ENCODE results near the gene NOVA1. TPM values are rescaled to one million over a fixed set of nuclear protein-coding genes. Genes with fewer than 3 reads are reported as not detected.
"Not testable (repeated sequence)": the region's sequence is repeated elsewhere in the genome, so short reads cannot be mapped to it uniquely, and the experiment has no call there.

Gene NOVA1, protein sequence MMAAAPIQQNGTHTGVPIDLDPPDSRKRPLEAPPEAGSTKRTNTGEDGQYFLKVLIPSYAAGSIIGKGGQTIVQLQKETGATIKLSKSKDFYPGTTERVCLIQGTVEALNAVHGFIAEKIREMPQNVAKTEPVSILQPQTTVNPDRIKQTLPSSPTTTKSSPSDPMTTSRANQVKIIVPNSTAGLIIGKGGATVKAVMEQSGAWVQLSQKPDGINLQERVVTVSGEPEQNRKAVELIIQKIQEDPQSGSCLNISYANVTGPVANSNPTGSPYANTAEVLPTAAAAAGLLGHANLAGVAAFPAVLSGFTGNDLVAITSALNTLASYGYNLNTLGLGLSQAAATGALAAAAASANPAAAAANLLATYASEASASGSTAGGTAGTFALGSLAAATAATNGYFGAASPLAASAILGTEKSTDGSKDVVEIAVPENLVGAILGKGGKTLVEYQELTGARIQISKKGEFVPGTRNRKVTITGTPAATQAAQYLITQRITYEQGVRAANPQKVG
- total RNA-seq: under 1 TPM; 0.11 to 0.19 TPM

DNA sequence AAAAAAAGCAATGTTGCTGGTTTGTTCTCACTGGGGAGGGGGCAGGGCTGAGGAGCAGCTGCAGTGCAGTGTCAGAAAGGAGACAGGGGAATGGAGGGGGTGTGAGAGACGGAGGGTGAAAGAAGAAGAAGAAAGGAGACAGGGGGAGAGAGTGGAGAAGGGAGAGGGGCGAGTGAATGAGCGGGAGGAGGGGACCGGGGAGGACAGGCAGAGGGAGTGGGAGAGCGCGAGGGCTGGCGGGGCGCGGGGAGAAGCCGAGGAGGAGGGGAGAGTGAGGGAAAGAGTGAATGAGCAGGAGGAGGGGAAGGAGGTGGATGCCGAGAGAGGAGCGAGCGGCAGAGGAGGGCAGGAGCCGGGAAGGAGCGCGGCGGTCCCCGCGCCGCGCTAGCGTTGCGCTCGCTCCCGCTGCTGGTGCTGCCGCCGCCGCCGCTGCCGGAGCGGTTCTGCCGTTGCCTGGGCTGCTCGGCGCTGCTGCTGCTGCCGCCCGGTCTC lies at the start of gene NOVA1:
NOVA1 (minus strand) TSS at position 445 of the 492 bp plus-strand sequence. CDS start 597 bp downstream, outside the sequence.
- CTCF ChIA-PET: no interaction called here
- POLR2A ChIA-PET: no interaction called here

DNA sequence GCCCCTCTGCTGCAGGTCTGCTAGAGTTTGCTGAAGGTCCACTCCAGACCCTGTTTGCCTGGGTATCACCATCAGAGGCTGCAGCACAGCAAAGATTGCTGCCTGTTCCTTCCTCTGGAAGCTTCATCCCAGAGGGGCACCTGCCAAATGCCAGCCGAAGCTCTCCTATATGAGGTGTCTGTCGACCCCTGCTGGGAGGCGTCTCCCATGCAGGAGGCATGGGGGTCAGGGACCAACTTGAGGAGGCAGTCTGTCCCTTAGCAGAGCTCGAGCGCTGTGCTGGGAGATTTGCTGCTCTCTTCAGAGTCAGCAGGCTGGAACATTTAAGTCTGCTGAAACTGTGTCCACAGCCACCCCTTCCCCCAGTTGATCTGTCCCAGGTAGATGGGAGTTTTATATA lies 47.2 kb upstream of the NOVA1 start:
- POLR2A ChIA-PET, CTCF ChIA-PET: not testable (repeated sequence)

DNA sequence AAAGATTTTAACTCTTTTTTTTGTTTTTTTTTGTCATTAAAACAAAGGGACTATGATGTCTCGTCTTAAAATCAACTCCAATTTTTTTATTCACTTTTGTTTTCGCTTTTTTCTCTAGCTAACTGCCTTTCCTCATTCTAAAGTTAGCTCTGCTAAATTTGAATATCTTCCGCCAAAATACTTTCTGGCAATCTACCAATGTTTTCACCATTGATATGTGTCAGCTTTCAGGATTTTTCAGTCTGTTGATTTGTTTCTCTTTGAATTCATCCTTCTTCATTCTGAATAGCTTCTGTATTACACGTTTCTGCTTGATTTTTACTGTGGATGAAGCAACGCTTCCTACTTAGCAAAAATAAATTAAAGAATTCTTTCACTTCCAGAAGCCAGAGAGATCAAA lies 38.7 kb upstream of the NOVA1 start:
- POLR2A ChIA-PET: no interaction called here
- CTCF ChIA-PET: interaction anchor here (0.8 kb wide), 1 partner anchor 29 kb away, joined by 3 read pairs; no protein-coding TSS in a partner anchor

DNA sequence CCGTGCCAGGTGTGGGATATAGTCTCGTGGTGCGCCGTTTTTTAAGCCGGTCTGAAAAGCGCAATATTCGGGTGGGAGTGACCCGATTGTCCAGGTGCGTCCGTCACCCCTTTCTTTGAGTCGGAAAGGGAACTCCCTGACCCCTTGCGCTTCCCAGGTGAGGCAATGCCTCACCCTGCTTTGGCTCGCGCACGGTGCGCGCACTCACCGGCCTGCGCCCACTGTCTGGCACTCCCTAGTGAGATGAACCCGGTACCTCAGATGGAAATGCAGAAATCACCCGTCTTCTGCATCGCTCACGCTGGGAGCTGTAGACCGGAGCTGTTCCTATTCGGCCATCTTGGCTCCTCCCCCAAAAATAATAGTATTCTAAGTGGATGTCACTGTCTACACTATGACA lies 37.1 kb upstream of the NOVA1 start:
- CTCF ChIA-PET, POLR2A ChIA-PET: not testable (repeated sequence)

DNA sequence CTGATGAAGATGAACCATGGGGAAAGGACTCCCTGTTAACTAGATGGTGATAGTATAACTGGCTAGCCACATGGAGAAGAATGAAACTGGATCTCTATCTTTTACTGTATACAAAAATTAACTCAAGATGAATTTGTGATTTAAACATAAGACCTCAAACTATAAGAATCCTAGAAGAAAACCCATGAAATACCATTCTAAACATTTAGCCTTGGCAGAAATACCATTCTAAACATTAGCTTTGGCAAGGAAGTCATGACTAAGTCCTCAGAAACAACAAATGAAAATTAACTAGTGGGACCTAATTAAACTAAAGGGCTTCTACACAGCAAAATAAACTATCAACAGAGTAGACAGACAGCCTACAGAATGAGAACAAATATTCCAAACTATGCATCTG lies 28.4 kb upstream of the NOVA1 start:
- ChIA-PET POLR2A (no interaction called here), CTCF (no interaction called here)

DNA sequence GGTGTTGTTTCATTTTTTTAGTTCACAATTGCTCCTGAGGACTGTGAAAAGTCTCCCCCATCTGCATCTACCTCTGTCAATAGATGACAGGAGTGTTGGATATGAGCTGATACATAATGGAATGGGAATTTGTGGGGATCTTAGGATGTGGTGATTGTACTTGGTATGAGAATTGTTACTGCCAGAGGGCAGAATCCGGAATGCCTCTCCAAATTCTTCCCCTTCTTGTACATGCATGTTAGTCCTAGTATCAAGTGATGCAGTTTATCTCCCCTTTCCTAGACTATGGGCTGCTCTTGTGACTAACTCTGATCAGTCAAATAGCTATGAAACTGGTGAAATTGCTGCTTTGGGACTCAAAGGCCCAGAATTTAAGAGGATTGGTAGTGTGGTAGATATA lies 24.8 kb upstream of the NOVA1 start:
- POLR2A ChIA-PET: no interaction called here
- CTCF ChIA-PET: no interaction called here

DNA sequence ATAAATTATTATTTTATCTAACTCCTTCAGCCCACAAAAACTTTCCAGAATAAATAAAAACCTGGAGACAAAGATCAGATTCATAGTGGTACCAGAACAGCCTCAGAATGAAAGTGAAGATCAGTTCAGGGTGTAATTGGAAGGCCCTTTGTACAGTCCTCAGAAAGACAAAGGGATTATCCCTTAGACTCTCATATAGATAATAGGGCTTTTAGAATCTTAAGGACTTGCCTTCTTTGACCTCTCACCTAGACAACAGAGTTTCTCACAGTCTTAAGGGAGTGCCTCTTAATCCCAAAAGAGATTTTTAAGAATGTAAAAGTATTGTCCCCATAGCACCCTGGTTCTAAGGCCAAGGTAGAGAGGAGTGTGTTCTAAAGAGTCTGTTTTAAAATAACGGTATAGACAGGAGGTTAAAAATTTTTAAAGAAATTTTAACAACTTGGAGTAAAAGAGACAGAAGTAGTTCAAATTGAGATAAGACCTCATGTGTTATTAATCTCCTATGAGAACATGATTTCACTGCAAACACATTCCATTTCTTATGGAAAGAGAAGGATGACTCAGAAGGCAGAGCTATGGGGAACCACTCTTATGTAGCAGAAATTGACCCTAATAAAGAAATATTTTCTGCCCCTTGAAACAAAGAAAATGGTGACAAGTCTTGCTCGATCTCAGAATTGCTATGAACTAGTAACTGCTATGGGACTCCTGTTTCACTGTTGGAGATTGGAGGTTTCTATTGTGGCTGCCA lies 24.2 kb upstream of the NOVA1 start:
- ChIA-PET CTCF (no interaction called here), POLR2A (no interaction called here)

DNA sequence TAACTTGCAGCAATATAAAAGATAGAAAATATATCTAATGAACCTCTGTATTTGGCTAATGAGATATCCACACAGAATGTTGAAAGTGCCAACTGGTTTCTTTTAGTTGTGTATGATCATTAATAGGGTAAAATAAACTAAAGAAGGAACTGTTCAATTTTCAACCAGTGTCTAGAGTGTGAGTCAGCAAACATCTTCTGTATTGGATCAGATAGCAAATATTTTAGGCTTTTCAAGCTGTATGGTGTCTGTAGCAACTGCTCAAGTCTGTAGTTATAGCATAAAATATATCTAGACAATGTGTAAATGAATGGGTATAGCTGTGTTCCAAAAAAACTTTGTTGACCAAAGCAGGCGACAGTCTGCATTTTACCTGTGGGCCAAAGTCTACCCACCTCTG lies 23.5 kb upstream of the NOVA1 start:
- POLR2A ChIA-PET: no interaction called here
- CTCF ChIA-PET: no interaction called here

DNA sequence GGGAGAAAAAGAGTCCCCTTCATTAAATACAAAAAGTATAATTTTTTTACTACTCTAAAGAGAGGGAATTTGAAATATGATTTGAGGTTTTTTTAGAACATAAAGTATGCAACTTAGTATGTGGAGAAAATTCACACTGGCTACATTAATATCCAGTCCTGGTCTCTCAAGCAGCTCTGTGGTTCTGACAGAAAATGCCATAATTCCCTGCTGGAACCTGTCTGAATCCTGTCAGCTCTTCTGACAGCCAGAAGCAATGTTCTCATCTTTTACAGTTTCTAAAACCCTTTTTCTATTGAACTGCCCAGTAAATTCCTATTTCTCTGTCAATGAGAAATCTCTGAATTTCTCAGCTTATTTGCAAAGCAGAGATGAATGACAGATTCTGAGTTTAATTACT lies 13.4 kb upstream of the NOVA1 start:
- POLR2A ChIA-PET: no interaction called here
- CTCF ChIA-PET: no interaction called here

DNA sequence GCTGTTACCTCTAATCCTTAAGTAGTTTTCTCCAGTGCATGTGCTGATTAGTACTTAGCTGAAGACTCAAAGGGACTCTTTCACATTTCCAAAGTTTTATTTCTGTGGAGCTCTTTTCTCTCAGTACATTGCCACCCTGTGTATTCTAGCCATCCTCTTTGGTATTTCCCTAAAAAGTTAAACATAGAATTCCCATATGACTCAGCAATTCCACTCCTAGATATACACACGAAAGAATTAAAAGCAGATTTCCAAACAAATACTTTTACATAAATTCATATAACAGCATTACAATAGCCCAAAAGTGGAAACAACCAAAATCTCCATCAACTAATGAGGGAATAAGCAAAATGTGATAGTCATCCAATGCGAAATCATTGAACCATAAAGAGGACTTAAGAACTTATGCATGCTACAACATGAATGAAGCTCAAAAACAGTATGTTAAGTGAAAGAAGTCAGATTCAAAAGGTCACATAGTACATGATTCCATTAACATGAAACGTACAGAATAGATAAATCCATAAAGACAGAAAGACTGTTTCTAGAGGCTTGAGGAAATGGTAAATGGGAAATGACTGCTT lies 9.0 kb upstream of the NOVA1 start:
- CTCF ChIA-PET: interaction anchor here (0.6 kb wide), 1 partner anchor 30 kb away, joined by 3 read pairs; no protein-coding TSS in a partner anchor

DNA sequence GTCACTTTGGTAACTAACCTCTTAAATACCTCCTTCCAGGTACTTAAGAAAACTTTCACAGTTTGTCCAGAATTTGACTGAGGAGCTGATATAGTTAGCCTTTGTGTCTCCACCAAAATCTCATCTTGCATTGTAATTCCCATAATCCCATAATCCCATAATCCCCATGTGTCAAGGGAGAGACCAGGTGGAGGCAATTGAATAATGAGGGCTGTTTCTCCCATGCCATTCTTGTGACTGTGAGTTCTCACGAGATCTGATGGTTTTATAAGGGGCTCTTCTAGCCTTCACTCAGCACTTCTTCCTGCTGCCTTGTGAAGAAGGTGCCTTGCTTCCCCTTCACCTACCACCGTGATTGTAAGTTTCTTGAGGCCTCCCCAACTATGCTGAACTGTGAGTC lies 7.8 kb upstream of the NOVA1 start:
- ChIA-PET CTCF (no interaction called here), POLR2A (no interaction called here)

More for the DNA sequence above, 9.0 kb upstream of the NOVA1 start:
- POLR2A ChIA-PET: no interaction called here

DNA sequence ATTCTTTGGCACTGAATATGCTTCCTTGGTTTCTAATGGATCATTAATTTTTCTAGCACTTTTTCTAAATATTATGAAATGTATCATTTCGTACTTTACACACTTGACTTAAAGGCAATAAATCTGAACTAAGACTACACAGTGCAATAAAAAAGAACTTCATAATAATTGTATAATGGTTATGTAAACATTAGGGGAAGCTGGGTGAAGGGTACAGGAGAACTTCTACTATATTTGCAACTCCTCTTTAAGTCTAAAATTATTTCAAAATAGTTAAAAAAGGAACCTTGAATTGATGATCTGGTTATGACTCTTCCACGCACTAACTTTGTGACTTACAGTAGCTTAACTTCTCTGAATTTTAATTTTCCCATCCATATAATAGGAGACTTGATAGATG lies 5.1 kb upstream of the NOVA1 start:
- POLR2A ChIA-PET: no interaction called here
- CTCF ChIA-PET: no interaction called here

DNA sequence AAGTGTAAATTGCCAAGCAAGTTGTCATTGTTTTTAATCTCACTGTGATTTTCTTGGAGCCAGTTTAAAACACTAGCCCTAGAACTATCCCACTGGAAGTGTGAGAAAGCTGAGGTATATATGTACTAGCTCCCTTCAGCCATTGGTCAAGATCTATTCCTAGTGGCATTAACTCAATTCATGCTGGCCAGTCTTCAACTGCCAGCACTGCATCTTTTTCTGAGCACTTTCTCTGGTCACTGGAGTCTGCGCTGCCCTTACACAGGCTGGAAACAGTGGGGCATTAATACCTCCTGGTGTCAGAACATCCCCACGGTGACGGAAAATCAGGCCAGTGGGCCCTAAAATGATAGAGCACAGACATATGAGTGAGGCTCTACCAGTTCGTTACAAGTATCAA lies 4.0 kb upstream of the NOVA1 start:
- CTCF ChIA-PET: no interaction called here
- POLR2A ChIA-PET: no interaction called here

DNA sequence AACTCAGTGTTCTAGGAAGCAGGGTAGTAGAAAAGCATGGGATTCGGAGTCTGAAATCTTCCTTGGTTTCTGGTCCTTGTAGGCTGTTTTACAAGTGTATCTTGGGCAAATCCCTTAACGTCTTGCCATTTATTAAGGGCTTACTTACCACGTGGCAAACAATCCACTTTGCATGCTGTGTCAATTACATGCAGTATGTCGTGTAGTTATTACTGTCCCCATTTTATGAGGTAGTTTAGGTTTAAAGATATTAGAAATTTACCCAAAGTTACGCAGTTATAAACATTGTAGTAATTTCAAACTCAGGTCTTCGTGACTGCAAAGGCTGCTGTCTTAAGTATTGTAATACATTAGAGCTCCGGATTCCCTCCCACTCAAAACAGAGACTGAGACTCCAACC lies 1.5 kb upstream of the NOVA1 start:
- ChIA-PET POLR2A (no interaction called here), CTCF (no interaction called here)

DNA sequence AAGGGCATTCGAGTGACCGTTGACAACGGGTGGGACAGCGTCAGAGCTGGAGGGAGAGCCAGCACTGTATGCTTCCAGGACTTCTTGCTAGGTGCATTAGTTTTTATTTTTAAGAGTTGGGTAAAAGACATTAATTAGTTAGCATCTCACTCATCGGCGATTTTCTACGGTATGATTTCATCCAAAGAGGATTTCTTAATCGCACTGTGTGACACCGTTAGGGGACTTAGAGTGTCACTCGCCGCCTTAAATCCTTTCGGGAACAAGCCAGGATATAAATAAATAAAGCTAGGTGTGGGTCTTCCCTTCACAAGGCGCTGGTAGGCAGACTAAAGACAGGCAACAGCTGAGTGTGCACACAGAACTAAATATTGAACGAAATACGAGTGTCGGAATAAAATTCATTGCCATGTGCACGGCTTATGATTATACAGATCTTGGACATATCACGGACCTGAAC lies 869 bp upstream of the NOVA1 start:
- ChIA-PET CTCF (no interaction called here), POLR2A (no interaction called here)

DNA sequence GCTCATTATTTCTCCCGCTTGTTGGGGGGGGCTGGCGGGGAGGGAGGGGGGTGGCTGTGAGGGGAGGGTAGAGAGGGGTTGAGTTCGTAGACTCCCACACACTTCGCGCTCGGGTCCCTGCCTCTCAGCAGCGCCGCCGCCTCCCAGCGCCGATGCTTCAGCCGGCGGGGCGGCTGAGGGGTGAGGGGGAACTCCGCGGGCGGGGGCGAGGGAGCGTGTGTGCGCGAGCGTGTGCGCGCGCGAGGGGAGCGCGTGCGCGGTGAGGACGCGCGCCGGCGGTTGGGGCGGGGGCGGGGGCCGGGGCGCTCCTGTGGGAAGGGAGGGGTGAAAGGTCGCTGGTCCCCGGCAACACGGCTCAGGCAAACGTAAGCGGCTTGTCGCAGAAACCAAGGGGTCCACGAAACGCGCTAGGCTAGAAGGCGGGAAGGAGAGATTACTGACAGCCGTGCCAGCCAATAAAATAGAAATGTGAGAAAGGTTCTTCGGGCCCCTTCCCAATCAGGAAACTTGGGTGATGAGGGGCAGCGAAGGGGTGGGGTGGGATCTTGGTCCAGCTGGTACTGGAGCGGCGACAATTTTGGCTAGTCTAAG lies 343 bp upstream of the NOVA1 start:
- ChIA-PET CTCF (no interaction called here), POLR2A (no interaction called here)

DNA sequence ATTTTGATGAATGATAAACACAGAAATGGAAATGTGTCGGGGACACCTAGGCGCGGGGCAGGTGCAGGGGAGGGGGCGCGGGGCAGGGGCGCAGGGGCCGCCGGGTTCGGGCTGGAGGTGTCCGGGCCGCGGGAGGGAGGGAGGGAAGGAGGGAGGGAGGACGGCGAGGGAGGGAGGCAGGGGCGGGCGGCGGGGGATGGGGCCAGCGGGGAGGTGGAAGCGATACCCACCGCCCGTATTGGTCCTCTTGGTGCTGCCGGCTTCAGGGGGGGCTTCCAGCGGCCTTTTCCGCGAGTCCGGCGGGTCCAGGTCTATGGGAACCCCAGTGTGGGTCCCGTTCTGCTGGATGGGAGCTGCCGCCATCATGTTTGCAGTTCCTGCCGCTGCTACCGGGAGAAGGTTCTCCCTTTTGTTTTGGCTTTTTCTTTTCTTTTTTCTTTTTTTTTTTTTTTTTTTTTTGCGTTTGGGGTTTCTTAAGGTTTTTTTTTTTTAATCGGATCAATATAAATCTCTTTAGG lies 703 bp downstream of the NOVA1 start:
- POLR2A ChIA-PET: no interaction called here

DNA sequence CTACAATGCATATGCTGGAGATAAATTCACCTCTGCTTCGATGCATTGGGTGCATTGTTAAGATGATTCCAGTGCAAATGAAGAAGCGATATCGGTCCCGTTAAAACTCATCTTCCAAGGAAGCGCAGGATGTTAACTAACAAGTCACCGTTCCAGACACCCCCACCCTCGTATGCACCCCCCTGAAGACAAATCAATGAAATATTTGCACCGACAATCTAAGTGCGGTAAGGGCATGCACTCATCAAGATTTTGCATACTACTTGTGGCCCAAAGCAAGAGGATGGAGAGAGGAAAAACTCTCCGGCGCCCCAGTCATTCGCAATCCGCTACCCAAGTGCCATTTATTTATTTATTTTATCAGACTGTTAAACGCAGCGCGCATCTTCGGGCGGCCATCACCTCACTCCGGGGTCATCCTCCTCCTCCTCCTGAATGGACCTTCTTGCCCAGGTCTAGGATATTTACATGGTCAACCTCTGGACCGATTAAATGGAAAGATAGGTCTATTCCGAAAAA lies 1.2 kb downstream of the NOVA1 start:
- CTCF ChIA-PET: no interaction called here
- POLR2A ChIA-PET: no interaction called here

More for the DNA sequence above, 703 bp downstream of the NOVA1 start:
- CTCF ChIA-PET: no interaction called here

DNA sequence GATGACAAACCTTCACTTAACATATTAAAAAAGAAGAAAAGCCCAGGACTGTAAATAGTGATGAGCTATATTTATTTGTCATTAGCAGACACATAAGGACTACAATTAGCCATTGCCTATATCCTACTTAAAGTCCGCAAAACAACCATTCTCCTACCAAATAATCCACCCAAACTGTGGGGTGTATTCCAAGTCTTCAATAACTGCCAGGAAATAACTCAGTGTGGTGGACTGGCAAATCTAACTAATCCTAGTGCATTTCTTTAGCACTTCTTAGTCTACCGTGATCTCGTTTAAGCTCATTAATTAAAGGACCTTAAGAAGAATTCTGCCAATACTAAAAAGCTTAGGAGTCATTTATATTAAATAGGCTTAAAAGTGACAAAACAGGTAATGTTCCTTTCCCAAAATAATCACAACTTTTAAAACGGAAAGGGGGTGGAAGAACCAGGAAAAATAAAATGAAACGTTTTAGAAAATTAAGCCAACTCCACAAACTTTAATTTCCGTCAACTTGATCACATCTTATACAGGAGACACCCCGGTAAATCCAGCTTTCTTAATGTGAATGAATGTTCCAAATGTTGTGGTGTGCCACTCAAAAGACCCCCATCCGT lies 1.8 kb downstream of the NOVA1 start:
- CTCF ChIA-PET: no interaction called here
- POLR2A ChIA-PET: no interaction called here

Data from activated CD8-positive, alpha-beta memory T cell treated with anti-CD3 and anti-CD28 coated beads for 36 hours (primary cell).